NCI-H748 treated with DMSO at 0.1 percent for 48 hours (cell line): Measurements from ENCODE around the gene RSPH9.
A peak's percentile ranks its signal among the peaks of the same experiment; 100 is the strongest.

Experiments
- DNase-seq: peaks from one replicate; lab custom pipeline; 2025; lab: John Stamatoyannopoulos, UW

The RSPH9 gene

GRCh38 chr6:43644940-43645612 lies at the start of gene RSPH9:
TSS of gene RSPH9 (plus strand) at chr6:43645036. CDS start at chr6:43645099, 63 bp downstream.
- DNase-seq = peak; percentile 19

GRCh38 chr6:43600595-43600994 lies 44.2 kb upstream of the RSPH9 start:
- no peak for DNase-seq

GRCh38 chr6:43604174-43604573 lies 40.7 kb upstream of the RSPH9 start:
- DNase-seq = no peak

GRCh38 chr6:43606019-43606418 lies 38.8 kb upstream of the RSPH9 start:
- DNase-seq = no peak

GRCh38 chr6:43608310-43608763 lies 36.5 kb upstream of the RSPH9 start:
- DNase-seq = peak; percentile 81

- no peak for DNase-seq
These were observed 36.0 kb upstream of the RSPH9 start for GRCh38 chr6:43608807-43609206.

- DNase-seq = no peak
These were observed 35.4 kb upstream of the RSPH9 start for GRCh38 chr6:43609402-43609801.

GRCh38 chr6:43610431-43610830 lies 34.4 kb upstream of the RSPH9 start:
- no peak for DNase-seq

- no peak for DNase-seq
These were observed 31.0 kb upstream of the RSPH9 start for GRCh38 chr6:43613721-43614395.

GRCh38 chr6:43614396-43614730 lies 30.5 kb upstream of the RSPH9 start:
- no peak for DNase-seq

GRCh38 chr6:43616725-43617472 lies 27.9 kb upstream of the RSPH9 start:
- no peak for DNase-seq

- no peak for DNase-seq
These were observed 23.6 kb upstream of the RSPH9 start for GRCh38 chr6:43621078-43621835.

- no peak for DNase-seq
These were observed 23.0 kb upstream of the RSPH9 start for GRCh38 chr6:43621836-43622180.

GRCh38 chr6:43622541-43622940 lies 22.3 kb upstream of the RSPH9 start:
- DNase-seq = no peak

- no peak for DNase-seq
These were observed 20.7 kb upstream of the RSPH9 start for GRCh38 chr6:43623880-43624785.

GRCh38 chr6:43624786-43625288 lies 20.0 kb upstream of the RSPH9 start:
- no peak for DNase-seq

GRCh38 chr6:43625393-43625992 lies 19.3 kb upstream of the RSPH9 start:
- no peak for DNase-seq

GRCh38 chr6:43627008-43627825 lies 17.6 kb upstream of the RSPH9 start:
- peak; percentile 52 for DNase-seq

GRCh38 chr6:43628393-43629103 lies 16.3 kb upstream of the RSPH9 start:
- no peak for DNase-seq
